ENCODE data around the gene RFC3.
"Not testable (repeated sequence)": the region's sequence is repeated elsewhere in the genome, so short reads cannot be mapped to it uniquely, and the experiment has no call there.

The RFC3 gene, protein sequence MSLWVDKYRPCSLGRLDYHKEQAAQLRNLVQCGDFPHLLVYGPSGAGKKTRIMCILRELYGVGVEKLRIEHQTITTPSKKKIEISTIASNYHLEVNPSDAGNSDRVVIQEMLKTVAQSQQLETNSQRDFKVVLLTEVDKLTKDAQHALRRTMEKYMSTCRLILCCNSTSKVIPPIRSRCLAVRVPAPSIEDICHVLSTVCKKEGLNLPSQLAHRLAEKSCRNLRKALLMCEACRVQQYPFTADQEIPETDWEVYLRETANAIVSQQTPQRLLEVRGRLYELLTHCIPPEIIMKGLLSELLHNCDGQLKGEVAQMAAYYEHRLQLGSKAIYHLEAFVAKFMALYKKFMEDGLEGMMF

DNA sequence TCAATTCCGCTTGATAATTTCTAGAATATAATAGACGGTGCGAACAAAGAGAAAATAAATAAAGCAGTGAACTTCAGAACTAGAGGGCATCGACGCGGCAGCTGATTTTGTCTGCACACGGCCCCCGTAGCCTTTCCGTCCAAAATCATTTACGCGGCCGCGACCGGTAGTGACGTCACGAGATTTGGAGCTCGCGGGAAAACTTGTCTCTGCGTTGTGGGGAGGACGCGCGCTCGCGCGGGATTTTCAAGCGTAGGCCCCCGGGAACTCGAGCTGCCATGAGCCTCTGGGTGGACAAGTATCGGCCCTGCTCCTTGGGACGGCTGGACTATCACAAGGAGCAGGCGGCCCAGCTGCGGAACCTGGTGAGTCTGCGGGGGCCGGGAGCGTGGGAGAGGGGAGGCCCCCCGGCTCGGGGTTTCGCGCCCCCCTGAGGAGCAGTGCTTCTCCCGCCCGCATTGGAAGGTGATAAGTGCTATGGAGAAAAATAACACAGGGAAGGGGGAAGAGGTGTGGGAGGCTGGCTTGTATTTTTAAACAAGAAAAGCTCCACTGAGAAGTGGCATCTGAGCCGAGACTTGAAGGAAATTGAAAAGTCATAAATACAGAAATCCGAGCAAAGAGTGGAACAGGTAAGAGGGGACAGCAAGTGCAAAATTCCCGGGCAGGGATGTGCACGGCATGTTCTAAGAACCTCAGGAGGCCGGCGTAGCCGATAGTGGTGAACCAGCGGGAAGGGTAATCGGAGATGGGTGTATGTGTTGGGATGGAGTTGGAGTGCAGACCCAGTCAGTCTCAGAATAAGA, at the start of gene RFC3:
TSS of gene RFC3 (plus strand) at position 249 of the 806 bp plus-strand sequence. CDS start at position 279, 30 bp downstream.
- peak; percentile 93 for DNase-seq

- DNase-seq: no peak
Measured at GRCh38 chr13:33771296-33771695, 46.7 kb upstream of the RFC3 start.

- DNase-seq: no peak
Measured at GRCh38 chr13:33773790-33774462, 44.0 kb upstream of the RFC3 start.

GRCh38 chr13:33775339-33776108, 42.4 kb upstream of the RFC3 start:
- no peak for DNase-seq

DNA sequence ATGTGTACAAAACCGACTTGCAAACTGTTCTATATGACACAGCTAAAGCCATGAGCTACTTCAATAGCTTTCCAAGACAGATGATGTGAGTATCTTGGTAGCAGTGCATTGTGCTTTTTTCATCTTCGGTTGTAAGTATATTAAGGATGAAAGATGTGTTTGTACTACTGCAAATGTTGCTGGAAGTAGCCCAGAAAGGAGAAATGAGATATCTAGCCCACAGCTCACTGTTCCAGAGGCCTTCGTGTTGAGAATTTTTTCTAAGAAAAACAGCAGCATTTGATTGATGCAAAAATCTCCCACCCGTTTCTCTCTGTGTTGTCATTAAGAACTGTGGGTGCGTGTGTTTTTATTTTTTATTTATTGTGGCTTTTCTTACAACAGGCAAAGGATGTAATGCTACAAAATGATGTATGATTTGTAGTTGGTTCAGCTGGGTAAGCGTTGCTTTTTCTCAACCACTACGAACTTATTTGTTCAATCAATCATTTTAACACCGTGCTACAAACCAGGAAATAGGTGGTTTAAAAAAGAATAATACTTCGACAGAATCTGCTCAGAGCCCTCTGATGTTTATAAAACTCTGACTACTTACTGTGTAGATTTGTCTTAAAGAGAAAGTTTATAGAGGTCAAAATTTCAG, 41.6 kb upstream of the RFC3 start:
- no peak for DNase-seq

GRCh38 chr13:33782631-33783030, 35.3 kb upstream of the RFC3 start:
- DNase-seq: no peak

GRCh38 chr13:33783212-33783611, 34.7 kb upstream of the RFC3 start:
- DNase-seq: not testable (repeated sequence)

DNA sequence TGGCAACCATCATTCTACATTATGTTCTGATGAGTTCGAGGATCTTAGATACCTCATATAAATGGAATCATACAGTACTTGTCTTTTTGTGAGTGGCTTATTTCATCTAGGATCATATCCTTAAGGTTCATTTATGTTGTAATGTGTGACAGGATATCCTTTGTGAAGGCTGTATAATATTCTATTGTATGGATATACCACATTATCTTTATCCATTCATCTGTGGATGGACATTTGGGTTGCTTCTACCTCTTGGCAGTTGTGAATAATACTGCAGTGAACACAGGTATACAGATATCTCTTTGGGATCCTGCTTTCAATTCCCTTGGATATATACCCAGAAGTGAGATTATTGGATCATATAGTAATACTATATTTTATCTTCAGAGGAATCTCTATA, 33.2 kb upstream of the RFC3 start:
- DNase-seq: no peak

- DNase-seq: no peak
Measured at GRCh38 chr13:33785384-33785783, 32.6 kb upstream of the RFC3 start.

DNA sequence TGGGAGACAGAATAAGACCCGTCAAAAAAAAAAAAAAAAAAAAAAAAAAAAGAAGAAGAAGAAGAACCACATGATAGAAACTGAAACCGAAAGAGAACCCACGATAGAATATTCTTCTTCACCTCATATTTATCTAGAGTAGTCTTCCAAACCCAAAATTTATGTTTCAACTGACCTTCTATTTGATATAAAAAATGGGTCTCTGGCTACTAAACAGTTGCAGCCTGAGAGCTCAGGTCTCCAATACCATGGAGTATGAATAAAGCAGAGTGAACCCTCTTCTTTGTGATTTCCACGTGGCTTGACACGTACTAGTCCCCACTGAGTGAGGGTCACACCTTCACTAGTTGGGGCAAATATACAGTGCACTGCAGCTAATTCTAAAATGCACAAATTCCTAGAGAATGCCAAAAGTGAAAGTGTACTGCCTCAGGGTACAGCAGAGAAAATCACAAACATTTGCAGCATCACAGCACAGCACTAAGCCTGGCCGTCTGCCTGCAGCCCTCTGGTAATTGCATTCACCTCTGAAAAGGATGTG, 30.8 kb upstream of the RFC3 start:
- peak; percentile 43 for DNase-seq

GRCh38 chr13:33789066-33789606, 28.8 kb upstream of the RFC3 start:
- no peak for DNase-seq

DNA sequence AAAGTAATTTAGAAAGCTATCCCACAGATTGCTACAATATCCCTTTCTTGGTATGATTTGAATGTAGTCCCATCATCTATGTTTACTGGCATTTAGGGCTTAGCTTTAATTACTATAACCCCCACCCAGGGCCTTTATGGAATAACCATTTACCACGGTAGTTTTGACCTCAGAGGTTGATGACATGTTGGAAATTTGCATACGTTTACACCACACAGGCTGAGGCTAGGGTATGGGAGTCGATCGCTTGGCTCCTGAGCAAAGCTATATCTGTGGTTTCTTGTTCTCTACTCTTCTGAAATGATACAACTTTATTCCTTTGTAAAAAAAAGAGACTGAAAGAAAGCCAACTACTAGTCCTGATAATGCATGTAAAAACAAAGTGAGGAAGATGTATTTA, 28.2 kb upstream of the RFC3 start:
- DNase-seq: no peak

DNA sequence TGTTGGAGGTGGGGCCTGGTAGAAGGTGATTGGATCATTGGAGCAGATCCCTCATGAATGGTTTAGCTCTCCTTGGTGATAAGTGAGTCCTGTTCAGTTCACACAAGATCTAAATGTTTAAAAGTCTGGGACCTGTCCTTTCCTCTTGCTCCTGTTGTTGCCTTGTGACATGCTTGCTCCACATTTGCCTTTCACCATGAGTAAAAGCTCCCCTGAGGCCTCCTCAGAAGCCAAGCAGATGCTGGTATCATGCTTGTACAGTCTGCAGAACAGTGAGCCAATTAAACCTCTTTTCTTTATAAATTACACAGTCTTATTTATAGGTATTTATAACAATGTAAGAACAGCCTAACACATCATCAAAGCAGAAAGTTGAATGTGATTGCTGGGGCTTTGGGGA, 24.2 kb upstream of the RFC3 start:
- no peak for DNase-seq

DNA sequence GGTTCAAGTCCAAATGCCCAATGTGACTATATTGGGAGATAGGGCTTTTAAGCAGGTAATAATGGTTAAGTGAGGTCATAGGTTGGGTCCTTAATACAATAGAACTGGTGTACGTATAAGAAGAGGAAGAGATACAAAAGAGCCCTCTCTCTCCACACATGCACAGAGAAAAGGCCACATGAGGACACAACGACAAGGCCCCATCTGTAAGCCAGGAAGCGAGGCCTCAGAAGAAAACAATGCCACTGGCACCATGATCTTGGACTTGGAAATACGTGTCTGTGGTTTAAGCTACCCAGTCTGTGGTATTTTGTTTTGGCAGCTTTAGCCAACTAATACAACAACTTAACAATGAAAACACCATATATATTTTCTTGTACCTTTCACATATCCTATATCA, 23.4 kb upstream of the RFC3 start:
- DNase-seq: no peak

DNA sequence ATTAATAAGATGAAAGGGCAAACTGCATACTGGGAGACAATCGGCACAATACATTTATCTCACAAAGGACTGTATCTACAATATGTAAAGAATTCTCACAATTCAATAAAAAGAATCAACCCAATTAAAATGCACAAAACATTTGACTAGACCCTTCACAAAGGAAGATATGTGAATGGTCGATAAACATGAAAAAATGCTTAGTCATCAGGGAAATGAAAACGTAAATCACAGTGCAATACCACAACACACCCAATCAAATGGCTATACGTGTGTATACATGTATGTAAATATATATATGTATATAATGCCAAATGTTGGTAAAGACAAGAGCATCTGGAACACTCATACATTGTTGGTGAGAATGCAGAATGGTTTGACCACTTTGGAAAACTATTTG, 21.9 kb upstream of the RFC3 start:
- no peak for DNase-seq

DNA sequence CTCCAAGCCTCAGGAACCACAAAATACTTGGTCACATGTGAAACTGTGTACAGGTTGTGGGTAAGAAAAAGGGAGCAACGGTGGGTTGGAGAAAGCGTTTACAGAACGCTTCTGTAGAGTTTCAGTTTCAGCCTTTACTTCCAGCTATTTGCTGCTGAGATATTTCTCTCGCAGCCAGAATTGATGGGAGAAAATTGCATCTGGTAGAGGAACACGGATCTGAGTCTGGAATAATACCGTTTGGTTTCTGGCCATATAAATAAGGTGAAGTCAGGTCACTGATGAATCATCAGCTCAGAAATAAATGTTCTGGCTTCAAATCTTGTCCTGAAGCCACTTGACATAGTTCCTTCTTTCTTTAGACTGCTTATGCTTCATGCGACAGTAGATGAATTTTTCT, 20.3 kb upstream of the RFC3 start:
- no peak for DNase-seq

DNA sequence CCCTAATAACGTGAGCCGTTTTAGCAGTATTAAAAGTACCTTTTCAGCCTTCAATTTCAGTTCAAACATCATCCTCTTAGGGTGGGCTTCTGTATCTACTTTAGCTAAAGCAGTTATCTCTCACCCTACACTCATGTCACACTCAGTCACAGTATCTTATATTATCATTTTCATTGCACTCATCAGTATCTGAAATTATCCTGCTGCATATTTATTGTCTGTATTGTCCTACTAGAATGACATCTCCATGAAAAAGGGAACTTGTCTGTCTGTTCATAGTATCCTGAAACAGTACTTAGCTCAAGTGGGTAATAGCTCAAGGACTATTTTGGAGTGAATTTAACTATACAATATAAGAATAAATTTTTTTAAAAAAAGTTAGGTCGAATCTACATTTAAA, 19.9 kb upstream of the RFC3 start:
- DNase-seq: no peak

GRCh38 chr13:33799950-33800592, 17.9 kb upstream of the RFC3 start:
- peak; percentile 4 for DNase-seq

GRCh38 chr13:33800646-33801186, 17.2 kb upstream of the RFC3 start:
- DNase-seq: no peak

DNA sequence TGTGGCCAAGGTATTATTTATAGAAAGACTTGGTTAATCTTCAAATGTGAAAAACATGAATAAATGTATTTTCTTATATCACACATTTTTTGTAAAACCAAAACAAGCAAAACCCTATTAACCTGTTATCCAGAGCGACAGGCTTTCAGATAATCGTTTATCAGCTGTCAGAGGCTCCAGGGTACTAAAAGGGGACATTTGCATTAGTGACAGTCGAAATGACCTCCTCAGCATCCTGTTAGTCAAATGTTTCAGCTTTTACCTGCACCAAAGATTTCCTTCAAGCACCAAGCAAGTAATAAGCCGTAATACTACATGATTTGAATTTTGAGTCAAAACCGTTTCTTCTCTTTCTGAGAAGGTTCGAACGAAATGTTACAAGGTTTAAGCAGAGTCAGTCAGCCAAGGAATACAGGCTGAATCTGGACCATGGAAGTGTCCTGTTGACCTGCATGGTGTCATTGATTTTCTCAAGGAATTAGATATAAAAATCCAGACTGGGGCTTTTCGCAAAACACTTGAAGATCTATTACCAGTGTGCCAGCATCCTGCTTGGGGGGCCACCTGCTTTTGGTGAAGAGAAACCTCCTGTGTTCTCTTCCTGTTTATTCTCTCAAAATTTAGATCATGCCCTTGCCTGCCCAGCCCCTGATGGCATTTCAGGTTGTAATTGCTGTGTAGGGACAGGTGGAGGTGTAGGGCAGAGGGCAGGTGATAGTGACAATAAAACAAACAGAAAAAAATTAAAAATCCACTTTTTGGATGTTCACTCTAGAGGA, 11.3 kb upstream of the RFC3 start:
- no peak for DNase-seq
